ENCODE data around the gene STYXL1. TPM values are rescaled to one million over a fixed set of nuclear protein-coding genes. Genes with fewer than 3 reads are reported as not detected.

STYXL1 gene
- total and polyA plus RNA-seq, 2 experiments from 2014 or later: 42.5 to 54.7 TPM

GRCh38 chr7:75962607-75963380 lies 85.0 kb downstream of the STYXL1 start:
- Histone ChIP-seq H3K36me3 (ENCODE audit: low read depth) (no peaks in the 10 kb centered on the region), H3K27me3 (replicated peaks; ENCODE audit: insufficient read depth) (no peaks in the 10 kb centered on the region), H2AFZ (peak overlapping the region; percentile 43; the same call in 1 of the 2 replicates), H3K9me2 (ENCODE audit: insufficient read depth) (no peaks in the 10 kb centered on the region), H3K79me2 (ENCODE audit: insufficient read depth) (0 out of 2 replicates have a peak, but pooled peaks cover 4% of the 10 kb centered on the region), H4K20me1 (ENCODE audit: insufficient read depth) (no peaks in the 10 kb centered on the region), H3K4me2 (ENCODE audit: unreplicated experiment) (peak overlapping the region; percentile 70), H3K9ac (peak overlapping the region; percentile 73), H3K4me3 (0 out of 2 replicates have a peak overlapping the region, but pooled peaks have one; percentile 7), H3F3A (ENCODE audit: insufficient read depth) (peaks cover 18% of the 10 kb centered on the region; the same call in 1 of the 2 replicates), H3K9me3 (ENCODE audit: low read depth) (no peaks in the 10 kb centered on the region), H3K4me1 (ENCODE audit: insufficient read depth) (peaks cover 24% of the 10 kb centered on the region), H3K27ac (peak overlapping the region; percentile 94)
- 17 to 21% methylated on average over 18 of the region's 18 CpGs for WGBS, 2 experiments (ENCODE audit: low coverage in 1 of 2, low lambda C conversion rate in 2 of 2, missing lambda C conversion rate in 2 of 2)
- no peak for TF ChIP-seq EZH2 (IDR thresholded peaks at IDR 0.05; ENCODE audit: insufficient read depth, poor library complexity, severe bottlenecking)
- TF ChIP-seq EZH2phosphoT487 (IDR thresholded peaks at IDR 0.05; ENCODE audit: insufficient read depth, low read depth): no peak
- in situ Hi-C loops (cut with MboI): no loop called here
- DNase-seq: peak; percentile 94

- DNase-seq: no peak
- no peak overlapping the region for H3K4me2 ChIP-seq (ENCODE audit: unreplicated experiment)
- H3K27ac ChIP-seq: no peak overlapping the region
- H3K4me1 ChIP-seq (ENCODE audit: insufficient read depth): peaks cover 21% of the 10 kb centered on the region
- no peaks in the 10 kb centered on the region for H3K9me2 ChIP-seq (ENCODE audit: insufficient read depth)
- H3K27me3 ChIP-seq (replicated peaks; ENCODE audit: insufficient read depth): no peaks in the 10 kb centered on the region
- H4K20me1 ChIP-seq (ENCODE audit: insufficient read depth): no peaks in the 10 kb centered on the region
- H3K79me2 ChIP-seq (ENCODE audit: insufficient read depth): 0 out of 2 replicates have a peak, but pooled peaks cover 4% of the 10 kb centered on the region
- no peak for TF ChIP-seq EZH2phosphoT487 (IDR thresholded peaks at IDR 0.05; ENCODE audit: insufficient read depth, low read depth)
- no peak for TF ChIP-seq EZH2 (IDR thresholded peaks at IDR 0.05; ENCODE audit: insufficient read depth, poor library complexity, severe bottlenecking)
- H3F3A ChIP-seq (ENCODE audit: insufficient read depth): peaks cover 18% of the 10 kb centered on the region; the same call in 1 of the 2 replicates
- H3K9ac ChIP-seq: no peak overlapping the region
- 99% methylated on average over 7 of the region's 7 CpGs for WGBS, 2 experiments (ENCODE audit: low coverage in 1 of 2, low lambda C conversion rate in 2 of 2, missing lambda C conversion rate in 2 of 2)
- no peak overlapping the region for H2AFZ ChIP-seq
- H3K9me3 ChIP-seq (ENCODE audit: low read depth): no peaks in the 10 kb centered on the region
- in situ Hi-C loops (cut with MboI): no loop called here
- H3K36me3 ChIP-seq (ENCODE audit: low read depth): peaks cover 3% of the 10 kb centered on the region; the same call in 1 of the 2 replicates
- no peak overlapping the region for H3K4me3 ChIP-seq
Measured at GRCh38 chr7:75961218-75961617, 86.6 kb downstream of the STYXL1 start.

GRCh38 chr7:75960372-75960771 lies 87.4 kb downstream of the STYXL1 start:
- H3K9me2 ChIP-seq (ENCODE audit: insufficient read depth): no peaks in the 10 kb centered on the region
- H3K79me2 ChIP-seq (ENCODE audit: insufficient read depth): 0 out of 2 replicates have a peak, but pooled peaks cover 4% of the 10 kb centered on the region
- peaks cover 18% of the 10 kb centered on the region; the same call in 1 of the 2 replicates for H3F3A ChIP-seq (ENCODE audit: insufficient read depth)
- H3K27ac ChIP-seq: no peak overlapping the region
- H3K9me3 ChIP-seq (ENCODE audit: low read depth): no peaks in the 10 kb centered on the region
- peaks cover 17% of the 10 kb centered on the region for H3K4me1 ChIP-seq (ENCODE audit: insufficient read depth)
- in situ Hi-C loops (cut with MboI): no loop called here
- 98 to 99% methylated on average over 6 of the region's 6 CpGs for WGBS, 2 experiments (ENCODE audit: low coverage in 1 of 2, low lambda C conversion rate in 2 of 2, missing lambda C conversion rate in 2 of 2)
- no peak overlapping the region for H3K4me3 ChIP-seq
- no peaks in the 10 kb centered on the region for H4K20me1 ChIP-seq (ENCODE audit: insufficient read depth)
- peaks cover 9% of the 10 kb centered on the region; the same call in 1 of the 2 replicates for H3K36me3 ChIP-seq (ENCODE audit: low read depth)
- no peak overlapping the region for H3K4me2 ChIP-seq (ENCODE audit: unreplicated experiment)
- no peak for DNase-seq
- TF ChIP-seq EZH2phosphoT487 (IDR thresholded peaks at IDR 0.05; ENCODE audit: insufficient read depth, low read depth) (no peak), EZH2 (IDR thresholded peaks at IDR 0.05; ENCODE audit: insufficient read depth, poor library complexity, severe bottlenecking) (no peak)
- no peak overlapping the region for H2AFZ ChIP-seq
- H3K27me3 ChIP-seq (replicated peaks; ENCODE audit: insufficient read depth): no peaks in the 10 kb centered on the region
- H3K9ac ChIP-seq: no peak overlapping the region

- H4K20me1 ChIP-seq (ENCODE audit: insufficient read depth): no peaks in the 10 kb centered on the region
- H3K4me1 ChIP-seq (ENCODE audit: insufficient read depth): peaks cover 17% of the 10 kb centered on the region
- no peaks in the 10 kb centered on the region for H3K9me3 ChIP-seq (ENCODE audit: low read depth)
- H3K36me3 ChIP-seq (ENCODE audit: low read depth): peaks cover 9% of the 10 kb centered on the region; the same call in 1 of the 2 replicates
- in situ Hi-C loops (cut with MboI): no loop called here
- no peak overlapping the region for H3K9ac ChIP-seq
- TF ChIP-seq EZH2phosphoT487 (IDR thresholded peaks at IDR 0.05; ENCODE audit: insufficient read depth, low read depth) (no peak), EZH2 (IDR thresholded peaks at IDR 0.05; ENCODE audit: insufficient read depth, poor library complexity, severe bottlenecking) (no peak)
- H3K4me3 ChIP-seq: no peak overlapping the region
- H3K27ac ChIP-seq: no peak overlapping the region
- no peak overlapping the region for H3K4me2 ChIP-seq (ENCODE audit: unreplicated experiment)
- DNase-seq: no peak
- 0 out of 2 replicates have a peak, but pooled peaks cover under 1% of the 10 kb centered on the region for H3K79me2 ChIP-seq (ENCODE audit: insufficient read depth)
- H2AFZ ChIP-seq: no peak overlapping the region
- H3K27me3 ChIP-seq (replicated peaks; ENCODE audit: insufficient read depth): no peaks in the 10 kb centered on the region
- 90 to 92% methylated on average over 9 of the region's 9 CpGs for WGBS, 2 experiments (ENCODE audit: low coverage in 1 of 2, low lambda C conversion rate in 2 of 2, missing lambda C conversion rate in 2 of 2)
- peaks cover 18% of the 10 kb centered on the region; the same call in 1 of the 2 replicates for H3F3A ChIP-seq (ENCODE audit: insufficient read depth)
- no peaks in the 10 kb centered on the region for H3K9me2 ChIP-seq (ENCODE audit: insufficient read depth)
Measured at GRCh38 chr7:75958802-75959543, 88.8 kb downstream of the STYXL1 start.

Data from GM23248 (cell line).